Upper lobe of left lung (tissue), 4 donors: ENCODE data around the gene TOM1L2.

Experiments
- CTCF ChIP-seq, 6 experiments: fragments of 450-650 bp in 4 of 6; fragments of 200-600 bp in 2 of 6; sonication (generic) in 2 of 6; IDR thresholded peaks; one replicate each; pipeline ENCODE4 v1.5.1; 2016 to 2019; ENCODE audit warnings: antibody characterized with exemption in 6 of 6
- EP300 ChIP-seq, 4 donors: sonication (generic); formaldehyde crosslinking; IDR thresholded peaks; one replicate each; pipeline ENCODE4 v1.5.1; 2017; ENCODE audit warnings: antibody characterized with exemption in 4 of 4, control low read depth in 2 of 4

DNA sequence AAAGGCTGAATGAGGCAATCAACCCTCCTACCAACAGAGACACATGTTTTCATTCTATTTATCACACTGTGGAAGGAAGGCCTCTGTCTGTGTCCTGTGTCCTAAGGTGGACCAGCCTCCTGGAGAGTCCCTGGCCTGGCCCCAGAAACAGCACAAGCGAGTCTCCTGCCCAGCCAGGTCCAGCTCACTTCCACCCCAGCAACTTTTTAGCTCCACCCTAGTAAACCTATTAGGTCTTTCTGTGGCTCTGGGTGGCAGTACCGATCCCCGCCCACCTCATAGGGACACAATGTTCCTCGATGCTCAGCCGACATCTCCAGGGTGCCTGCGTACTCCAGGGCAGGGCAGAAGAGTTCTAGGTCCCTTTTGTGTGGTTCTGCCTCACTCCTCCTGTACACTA is 11.2 kb upstream of the TOM1L2 start:
- TF ChIP-seq EP300 (IDR thresholded peaks at IDR 0.05) (no peak), CTCF (IDR thresholded peaks at IDR 0.05) (no peak)
